ENCODE results near the gene CFLAR.

Gene CFLAR

GRCh38 chr2:201116115-201116958 lies at the start of gene CFLAR:
Gene CFLAR, plus strand, starts transcription at chr2:201116164. Its CDS starts 13,702 bp downstream, at chr2:201129866.
- peak; percentile 81 for DNase-seq

- DNase-seq, result no peak
Measured at GRCh38 chr2:201070948-201071478, 45.0 kb upstream of the CFLAR start.

- DNase-seq, result peak; percentile 92
Measured at GRCh38 chr2:201071479-201072200, 44.3 kb upstream of the CFLAR start, which contains the start of the genes HYCC2 and NDUFB3. Gene HYCC2, minus strand, starts transcription at chr2:201071671. Its CDS starts 47,662 bp downstream, at chr2:201024009. Gene NDUFB3, plus strand, starts transcription at chr2:201072001. Its CDS starts 6,882 bp downstream, at chr2:201078883.

- no peak for DNase-seq
Measured at GRCh38 chr2:201072201-201072530, 43.8 kb upstream of the CFLAR start.

- no peak for DNase-seq
Measured at GRCh38 chr2:201073071-201073470, 42.9 kb upstream of the CFLAR start.

GRCh38 chr2:201074996-201075395 lies 41.0 kb upstream of the CFLAR start:
- no peak for DNase-seq

GRCh38 chr2:201084863-201085262 lies 31.1 kb upstream of the CFLAR start:
- no peak for DNase-seq

GRCh38 chr2:201090574-201090973 lies 25.4 kb upstream of the CFLAR start:
- DNase-seq, result no peak

GRCh38 chr2:201093573-201093972 lies 22.4 kb upstream of the CFLAR start:
- DNase-seq, result no peak

GRCh38 chr2:201100497-201100896 lies 15.5 kb upstream of the CFLAR start:
- DNase-seq, result no peak

- DNase-seq, result no peak
Measured at GRCh38 chr2:201105759-201106158, 10.2 kb upstream of the CFLAR start.

- no peak for DNase-seq
Measured at GRCh38 chr2:201107624-201108023, 8.3 kb upstream of the CFLAR start.

GRCh38 chr2:201108341-201108740 lies 7.6 kb upstream of the CFLAR start:
- DNase-seq, result no peak

GRCh38 chr2:201109186-201109585 lies 6.8 kb upstream of the CFLAR start:
- no peak for DNase-seq

GRCh38 chr2:201110615-201111014 lies 5.3 kb upstream of the CFLAR start:
- no peak for DNase-seq

- DNase-seq, result no peak
Measured at GRCh38 chr2:201111096-201111495, 4.9 kb upstream of the CFLAR start.

GRCh38 chr2:201114350-201114749 lies 1.6 kb upstream of the CFLAR start:
- no peak for DNase-seq

- no peak for DNase-seq
Measured at GRCh38 chr2:201114846-201115245, 1.1 kb upstream of the CFLAR start.

GRCh38 chr2:201116959-201117734 lies 1.2 kb downstream of the CFLAR start:
- peak; percentile 34 for DNase-seq

- DNase-seq, result peak; percentile 52
Measured at GRCh38 chr2:201117735-201118094, 1.8 kb downstream of the CFLAR start.

- DNase-seq, result peak; percentile 87
Measured at GRCh38 chr2:201118121-201118960, 2.4 kb downstream of the CFLAR start.

Data from stimulated activated naive CD4-positive, alpha-beta T cell treated with Interleukin-2 at 50 U/mL for 16 hours (primary cell).